Stimulated activated CD8-positive, alpha-beta memory T cell treated with anti-CD3 and anti-CD28 coated beads, Interleukin-7, amount 100 ng/mL, for 1 hour (primary cell): ENCODE data around the gene HDGFL1.

Source experiments
- DNase-seq, 2 donors: peaks; one replicate each; pipeline ENCODE4 v3.0.0-alpha.2; 2020; ENCODE audit warnings: low read depth in 2 of 2

Gene HDGFL1

GRCh38 chr6:22569281-22570184 is at the start of gene HDGFL1:
Gene HDGFL1, plus strand, starts transcription at chr6:22569566. Its CDS starts 10 bp downstream, at chr6:22569576.
- no peak for DNase-seq

GRCh38 chr6:22521035-22521434 is 48.3 kb upstream of the HDGFL1 start:
- no peak for DNase-seq

DNA sequence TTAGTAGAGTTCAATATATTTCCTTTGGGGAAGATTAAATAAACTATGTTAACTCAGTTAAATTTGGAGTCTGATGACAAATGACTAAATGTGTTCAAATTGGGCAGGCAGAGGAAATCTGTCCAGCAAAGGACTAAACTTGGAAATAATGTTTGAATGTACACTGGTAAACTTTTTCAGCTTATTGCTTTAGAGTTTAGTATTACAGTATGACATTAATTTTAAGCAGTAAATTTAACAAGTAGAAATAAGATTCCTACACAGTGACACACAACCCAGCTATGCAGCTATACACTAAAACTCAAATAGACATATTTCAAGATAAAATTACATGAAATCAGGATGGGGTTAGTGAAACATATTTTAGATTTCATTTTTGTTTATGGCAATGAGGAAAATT is 42.6 kb upstream of the HDGFL1 start:
- DNase-seq = no peak

- DNase-seq = no peak
Measured at GRCh38 chr6:22529866-22530265, 39.5 kb upstream of the HDGFL1 start.

DNA sequence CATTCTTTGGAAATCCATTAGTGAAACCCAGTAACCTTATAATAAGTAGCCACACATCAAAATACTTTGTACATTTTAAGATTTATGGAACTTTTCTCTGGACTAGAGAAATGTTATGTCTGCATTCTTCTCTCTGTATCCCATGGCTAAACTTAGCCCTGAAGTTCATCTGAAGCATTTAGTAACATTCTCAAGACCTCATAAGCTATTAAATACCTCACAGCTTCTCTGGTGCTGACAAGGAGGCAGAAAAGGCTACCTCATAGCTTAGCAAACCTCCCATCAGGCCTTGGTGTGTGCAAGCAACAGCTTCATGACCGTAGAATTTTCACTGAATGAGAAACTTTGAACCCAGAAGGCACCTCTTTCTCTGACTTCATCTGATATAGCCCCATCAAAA is 38.9 kb upstream of the HDGFL1 start:
- DNase-seq = no peak

DNA sequence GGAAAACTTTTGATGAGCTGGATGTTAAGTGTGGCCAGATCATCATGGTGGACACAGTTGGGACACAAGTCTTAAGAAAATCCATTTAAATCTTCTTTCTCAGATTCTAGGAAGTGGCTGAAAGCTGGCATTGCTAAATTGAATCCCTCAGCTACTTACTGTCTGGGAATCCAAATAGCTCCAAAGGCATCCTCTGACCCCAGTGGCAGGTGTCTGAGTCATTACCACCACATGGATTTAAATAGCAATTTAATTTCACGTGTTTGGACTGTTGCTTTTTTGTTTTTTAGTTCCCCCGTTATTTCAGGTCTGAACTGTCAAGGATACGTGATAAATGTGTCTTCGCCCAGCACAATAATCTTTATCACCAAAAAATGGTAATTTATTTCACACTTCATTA is 33.2 kb upstream of the HDGFL1 start:
- no peak for DNase-seq

DNA sequence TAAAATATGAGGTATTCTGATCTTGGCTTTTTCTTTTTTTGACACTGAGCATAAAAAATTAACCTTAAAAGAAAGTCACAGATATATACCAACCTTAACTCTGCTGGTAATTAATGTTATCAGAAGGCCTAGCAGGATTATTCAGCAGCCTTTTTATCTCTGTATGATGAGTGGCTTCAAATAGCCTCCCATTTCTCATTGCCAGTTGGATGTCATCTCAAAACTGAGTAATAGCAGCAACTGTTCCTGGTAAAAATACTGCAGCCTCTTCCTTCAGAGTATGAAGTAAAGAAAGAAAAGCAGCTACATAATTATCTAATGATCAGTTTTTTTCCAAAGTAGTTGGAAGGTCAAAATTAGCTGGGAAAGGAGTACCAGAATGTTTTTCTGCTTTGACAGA is 24.9 kb upstream of the HDGFL1 start:
- no peak for DNase-seq

GRCh38 chr6:22545051-22545450 is 24.3 kb upstream of the HDGFL1 start:
- no peak for DNase-seq

- DNase-seq = no peak
Measured at GRCh38 chr6:22546236-22546635, 23.1 kb upstream of the HDGFL1 start.

DNA sequence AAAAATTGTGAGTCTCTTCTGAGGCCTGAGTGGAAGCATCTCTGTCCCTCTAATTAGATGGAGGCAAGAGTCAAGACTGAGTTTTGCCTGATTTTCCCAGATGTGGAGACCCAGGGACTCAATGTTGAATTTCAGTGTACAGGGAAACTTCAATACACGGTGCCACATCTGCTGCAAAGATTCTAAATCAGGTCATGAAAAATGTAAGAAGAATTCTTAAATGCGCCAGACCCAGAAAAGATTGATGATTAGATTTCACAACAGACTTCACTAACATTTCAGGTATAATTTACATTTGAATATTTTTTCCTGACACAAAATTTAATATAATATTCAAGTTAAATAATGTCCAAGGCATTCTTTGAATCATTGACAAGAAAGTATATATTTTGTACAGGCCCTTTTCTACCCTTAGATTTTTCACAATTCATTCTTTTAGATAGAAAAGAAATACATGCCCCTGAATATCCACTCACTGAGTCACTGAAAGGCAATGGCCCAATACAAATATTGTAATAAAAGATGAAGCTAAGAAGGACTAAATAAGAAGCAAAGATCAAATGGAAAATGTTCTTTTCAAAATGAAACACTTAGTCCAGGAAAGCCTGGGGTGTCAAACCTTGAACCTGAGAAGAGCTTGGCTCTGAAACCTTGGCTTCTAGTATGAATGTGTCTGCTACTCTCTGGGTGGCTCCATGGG is 18.2 kb upstream of the HDGFL1 start:
- DNase-seq = no peak

DNA sequence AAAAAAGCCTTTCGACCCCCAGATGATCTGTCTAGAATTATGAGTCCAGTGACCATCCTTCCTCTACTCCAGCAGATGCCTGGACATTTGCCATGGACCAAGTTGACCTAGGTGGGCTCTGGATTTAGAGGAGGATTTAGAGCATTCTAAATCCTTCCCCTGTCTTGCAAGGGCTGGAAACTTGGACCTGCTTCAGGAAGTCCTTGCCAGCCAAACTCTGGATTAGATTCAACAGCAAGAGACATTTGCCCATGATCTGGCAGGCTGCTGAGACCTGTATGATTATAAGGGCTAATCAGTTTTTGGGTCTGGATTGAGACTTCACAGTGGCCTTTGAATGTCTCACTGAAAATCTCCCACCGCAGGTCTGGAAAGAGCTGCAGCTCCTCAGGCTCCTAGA is 13.1 kb upstream of the HDGFL1 start:
- no peak for DNase-seq

GRCh38 chr6:22557007-22557406 is 12.4 kb upstream of the HDGFL1 start:
- DNase-seq = no peak

GRCh38 chr6:22558288-22558882 is 11.0 kb upstream of the HDGFL1 start:
- no peak for DNase-seq

- DNase-seq = no peak
Measured at GRCh38 chr6:22568854-22569253, 512 bp upstream of the HDGFL1 start.

DNA sequence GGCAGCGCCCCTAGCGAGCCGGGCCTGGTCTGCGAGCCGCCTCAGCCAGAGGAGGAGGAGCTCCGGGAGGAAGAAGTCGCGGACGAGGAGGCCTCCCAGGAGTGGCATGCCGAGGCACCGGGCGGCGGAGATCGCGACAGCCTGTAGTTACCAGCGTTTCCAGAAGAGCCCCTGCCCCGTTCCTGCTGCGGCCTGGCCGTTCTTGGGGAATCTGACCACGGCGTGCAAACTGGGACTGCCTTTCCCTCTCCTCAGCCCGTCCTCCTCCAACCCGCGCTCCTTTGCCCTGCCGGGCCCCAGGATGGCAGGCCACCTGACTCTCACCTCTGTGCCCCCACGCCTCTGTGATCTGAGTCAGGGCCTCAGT is 802 bp downstream of the HDGFL1 start:
- DNase-seq = no peak

GRCh38 chr6:22575190-22575589 is 5.8 kb downstream of the HDGFL1 start:
- no peak for DNase-seq

- DNase-seq = no peak
Measured at GRCh38 chr6:22579439-22579838, 10.1 kb downstream of the HDGFL1 start.

DNA sequence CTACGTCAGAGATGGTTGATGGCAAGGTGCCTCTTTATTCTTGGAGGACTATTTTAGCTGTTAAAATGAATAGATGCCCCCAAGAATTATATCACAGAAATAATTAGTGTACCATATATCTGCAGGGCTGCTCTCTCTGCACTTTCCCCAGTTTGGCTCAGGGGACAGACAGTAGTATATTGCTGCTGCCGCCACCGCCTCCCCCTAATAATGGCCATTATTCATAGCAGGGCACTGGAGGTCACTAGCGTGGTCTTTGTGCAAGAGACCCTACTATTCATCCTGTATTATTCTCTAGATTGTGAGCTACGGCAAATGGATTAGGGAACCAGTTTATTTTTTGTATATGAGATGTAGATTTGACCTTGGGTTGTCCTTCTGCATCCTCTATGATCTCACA is 11.0 kb downstream of the HDGFL1 start:
- DNase-seq = no peak

GRCh38 chr6:22582417-22583205 is 13.2 kb downstream of the HDGFL1 start:
- no peak for DNase-seq

- no peak for DNase-seq
Measured at GRCh38 chr6:22583230-22583629, 13.9 kb downstream of the HDGFL1 start.

DNA sequence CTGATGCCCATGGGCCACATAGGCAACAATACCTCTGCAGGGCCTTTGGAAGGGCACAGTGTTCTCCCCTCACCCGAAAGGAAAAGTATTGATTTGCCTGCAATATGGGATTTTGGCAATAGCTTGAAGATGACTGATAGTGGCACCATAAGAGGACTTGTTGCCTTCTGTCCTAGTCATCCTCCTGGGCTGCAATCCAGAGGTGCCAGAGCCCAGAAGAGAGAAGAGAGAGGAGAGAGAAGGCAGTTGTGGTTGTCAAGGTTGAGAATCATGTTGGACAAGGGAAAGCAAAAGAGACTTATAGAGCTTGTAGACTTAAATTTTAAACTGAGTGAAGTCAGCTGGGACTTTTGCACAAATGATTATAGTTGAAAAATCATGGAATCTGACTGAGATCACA is 14.6 kb downstream of the HDGFL1 start:
- no peak for DNase-seq

- DNase-seq = no peak
Measured at GRCh38 chr6:22589118-22589517, 19.8 kb downstream of the HDGFL1 start.
